SK-N-SH (cell line): ENCODE results near the gene COX18.

Experiments used
- EP300 ChIP-seq, 2 experiments: IDR thresholded peaks; 2 replicates each; pipeline versions ENCODE4 v1.4.0 to v1.6.1; 2012; ENCODE audit warnings: borderline replicate concordance in 1 of 2, low read depth in 1 of 2, low read length in 1 of 2
- EZH2phosphoT487 ChIP-seq: fragments of 200-600 bp; sonication (generic); IDR thresholded peaks from 2 replicates; pipeline ENCODE4 v1.6.1; 2017; ENCODE audit warnings: low read depth, mixed run types, mild to moderate bottlenecking, antibody characterized with exemption, moderate library complexity, borderline replicate concordance
- NFIC ChIP-seq: IDR thresholded peaks from 2 replicates; pipeline ENCODE4 v1.4.0; 2012; ENCODE audit warnings: borderline replicate concordance
- POLR2AphosphoS5 ChIP-seq: IDR thresholded peaks from 2 replicates; pipeline ENCODE4 v1.6.1; 2012; ENCODE audit warnings: low read depth, low read length
- RAD21 ChIP-seq: IDR thresholded peaks from 2 replicates; pipeline ENCODE4 v1.6.1; 2012; ENCODE audit warnings: mild to moderate bottlenecking, low read length
- SMC3 ChIP-seq: IDR thresholded peaks from 2 replicates; pipeline ENCODE4 v1.6.1; 2012; ENCODE audit warnings: low read depth, low read length, improper control_type of control experiment
- TF ChIP-seq, protein P1 (sequence below): fragments of 200-600 bp; sonication (generic); IDR thresholded peaks from 2 replicates; pipeline ENCODE4 v1.6.1; 2017; ENCODE audit warnings: antibody characterized with exemption, mild to moderate bottlenecking, moderate library complexity

DNA sequence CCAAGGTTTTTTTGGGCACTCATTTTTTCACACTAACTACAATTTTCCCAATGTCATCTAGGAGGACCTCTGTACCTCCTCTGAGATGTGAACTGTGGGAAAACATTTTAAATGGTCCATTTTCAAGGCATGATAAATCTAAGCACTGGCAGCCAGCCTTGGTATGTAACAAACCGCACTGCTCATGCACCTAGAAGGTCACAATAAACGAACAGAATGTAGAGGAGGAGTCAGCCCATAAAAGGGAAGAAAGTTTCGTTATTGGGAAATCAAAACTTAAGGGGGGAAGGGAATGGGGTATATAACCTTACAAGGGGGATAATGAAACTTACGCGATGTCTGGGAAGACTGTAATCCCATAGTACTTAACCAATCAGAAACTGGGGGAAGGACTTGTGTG, 16.4 kb downstream of the COX18 start:
- TF ChIP-seq, protein P1, sequence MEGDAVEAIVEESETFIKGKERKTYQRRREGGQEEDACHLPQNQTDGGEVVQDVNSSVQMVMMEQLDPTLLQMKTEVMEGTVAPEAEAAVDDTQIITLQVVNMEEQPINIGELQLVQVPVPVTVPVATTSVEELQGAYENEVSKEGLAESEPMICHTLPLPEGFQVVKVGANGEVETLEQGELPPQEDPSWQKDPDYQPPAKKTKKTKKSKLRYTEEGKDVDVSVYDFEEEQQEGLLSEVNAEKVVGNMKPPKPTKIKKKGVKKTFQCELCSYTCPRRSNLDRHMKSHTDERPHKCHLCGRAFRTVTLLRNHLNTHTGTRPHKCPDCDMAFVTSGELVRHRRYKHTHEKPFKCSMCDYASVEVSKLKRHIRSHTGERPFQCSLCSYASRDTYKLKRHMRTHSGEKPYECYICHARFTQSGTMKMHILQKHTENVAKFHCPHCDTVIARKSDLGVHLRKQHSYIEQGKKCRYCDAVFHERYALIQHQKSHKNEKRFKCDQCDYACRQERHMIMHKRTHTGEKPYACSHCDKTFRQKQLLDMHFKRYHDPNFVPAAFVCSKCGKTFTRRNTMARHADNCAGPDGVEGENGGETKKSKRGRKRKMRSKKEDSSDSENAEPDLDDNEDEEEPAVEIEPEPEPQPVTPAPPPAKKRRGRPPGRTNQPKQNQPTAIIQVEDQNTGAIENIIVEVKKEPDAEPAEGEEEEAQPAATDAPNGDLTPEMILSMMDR, result no peak
- TF ChIP-seq SMC3 (no peak), NFIC (no peak), EZH2phosphoT487 (no peak), RAD21 (no peak), POLR2AphosphoS5 (no peak), EP300 (IDR thresholded peaks at IDR 0.05; ENCODE audit: borderline replicate concordance in 1 of 2, low read depth in 1 of 2, low read length in 1 of 2) (no peak)
